ENCODE results near the gene KRTAP10-4.
"Not testable (repeated sequence)": the region's sequence is repeated elsewhere in the genome, so short reads cannot be mapped to it uniquely, and the experiment has no call there.

Gene KRTAP10-4

GRCh38 chr21:44573630-44574456 is at the start of gene KRTAP10-4:
Gene KRTAP10-4 (plus strand): TSS chr21:44573729. CDS start chr21:44573759, 30 bp downstream.
- peaks cover 16% of the 10 kb centered on the region for H3K4me1 Mint-ChIP-seq
- H3K36me3 Mint-ChIP-seq, H3K4me3 Mint-ChIP-seq, H3K9me3 Mint-ChIP-seq, H3K27ac Mint-ChIP-seq, ATAC-seq: not testable (repeated sequence)
- peak in 1 of 2 donors; percentile 32 for DNase-seq (ENCODE audit: low spot score in 2 of 2)

GRCh38 chr21:44524414-44525371 is 48.8 kb upstream of the KRTAP10-4 start:
- peak; percentile 54 for ATAC-seq

GRCh38 chr21:44525391-44526095 is 48.0 kb upstream of the KRTAP10-4 start:
- Mint-ChIP-seq H3K36me3 (no peaks in the 10 kb centered on the region), H3K4me1 (no peaks in the 10 kb centered on the region), H3K4me3 (no peak overlapping the region), H3K27ac (no peak overlapping the region), H3K9me3 (no peaks in the 10 kb centered on the region)
- ATAC-seq: no peak
- DNase-seq (ENCODE audit: low spot score in 2 of 2): no peak

More at GRCh38 chr21:44524414-44525371, 48.8 kb upstream of the KRTAP10-4 start:
- Mint-ChIP-seq H3K27ac (no peak overlapping the region), H3K9me3 (no peaks in the 10 kb centered on the region), H3K4me3 (no peak overlapping the region), H3K36me3 (no peaks in the 10 kb centered on the region), H3K4me1 (no peaks in the 10 kb centered on the region)
- DNase-seq (ENCODE audit: low spot score in 2 of 2): no peak

GRCh38 chr21:44526096-44526997 is 47.2 kb upstream of the KRTAP10-4 start:
- Mint-ChIP-seq H3K4me1 (no peaks in the 10 kb centered on the region), H3K27ac (no peak overlapping the region), H3K9me3 (no peaks in the 10 kb centered on the region), H3K36me3 (no peaks in the 10 kb centered on the region), H3K4me3 (no peak overlapping the region)
- ATAC-seq (no peak), DNase-seq (ENCODE audit: low spot score in 2 of 2) (no peak)

GRCh38 chr21:44527156-44527982 is 46.2 kb upstream of the KRTAP10-4 start:
- H3K4me3 Mint-ChIP-seq: no peak overlapping the region
- ATAC-seq (no peak), DNase-seq (ENCODE audit: low spot score in 2 of 2) (no peak)
- no peaks in the 10 kb centered on the region for H3K9me3 Mint-ChIP-seq
- H3K4me1 Mint-ChIP-seq: no peaks in the 10 kb centered on the region
- no peaks in the 10 kb centered on the region for H3K36me3 Mint-ChIP-seq
- H3K27ac Mint-ChIP-seq: no peak overlapping the region

- no peak overlapping the region for H3K4me3 Mint-ChIP-seq
- ATAC-seq: no peak
Observed at GRCh38 chr21:44527983-44528633, 45.4 kb upstream of the KRTAP10-4 start.

GRCh38 chr21:44528634-44528995 is 44.9 kb upstream of the KRTAP10-4 start:
- Mint-ChIP-seq H3K9me3 (no peaks in the 10 kb centered on the region), H3K36me3 (no peaks in the 10 kb centered on the region), H3K4me1 (no peaks in the 10 kb centered on the region), H3K4me3 (no peak overlapping the region), H3K27ac (no peak overlapping the region)
- DNase-seq (ENCODE audit: low spot score in 2 of 2): no peak
- no peak for ATAC-seq

More at GRCh38 chr21:44527983-44528633, 45.4 kb upstream of the KRTAP10-4 start:
- no peak overlapping the region for H3K27ac Mint-ChIP-seq
- H3K36me3 Mint-ChIP-seq: no peaks in the 10 kb centered on the region
- H3K4me1 Mint-ChIP-seq: no peaks in the 10 kb centered on the region
- no peaks in the 10 kb centered on the region for H3K9me3 Mint-ChIP-seq
- DNase-seq (ENCODE audit: low spot score in 2 of 2): no peak

- DNase-seq (ENCODE audit: low spot score in 2 of 2) (no peak), ATAC-seq (no peak)
- no peaks in the 10 kb centered on the region for H3K4me1 Mint-ChIP-seq
Observed at GRCh38 chr21:44529011-44529421, 44.5 kb upstream of the KRTAP10-4 start.

GRCh38 chr21:44529503-44530125 is 43.9 kb upstream of the KRTAP10-4 start:
- H3K4me3 Mint-ChIP-seq: no peak overlapping the region
- no peak overlapping the region for H3K27ac Mint-ChIP-seq
- no peaks in the 10 kb centered on the region for H3K9me3 Mint-ChIP-seq
- H3K4me1 Mint-ChIP-seq: no peaks in the 10 kb centered on the region
- no peak for DNase-seq (ENCODE audit: low spot score in 2 of 2)
- ATAC-seq: no peak
- no peaks in the 10 kb centered on the region for H3K36me3 Mint-ChIP-seq

More at GRCh38 chr21:44529011-44529421, 44.5 kb upstream of the KRTAP10-4 start:
- Mint-ChIP-seq H3K27ac (no peak overlapping the region), H3K4me3 (no peak overlapping the region), H3K36me3 (no peaks in the 10 kb centered on the region), H3K9me3 (no peaks in the 10 kb centered on the region)

GRCh38 chr21:44530221-44530902 is 43.2 kb upstream of the KRTAP10-4 start:
- DNase-seq (ENCODE audit: low spot score in 2 of 2): no peak
- Mint-ChIP-seq H3K4me3 (no peak overlapping the region), H3K9me3 (no peaks in the 10 kb centered on the region), H3K27ac (no peak overlapping the region), H3K36me3 (no peaks in the 10 kb centered on the region), H3K4me1 (no peaks in the 10 kb centered on the region)
- no peak for ATAC-seq

- Mint-ChIP-seq H3K4me3 (no peak overlapping the region), H3K4me1 (no peaks in the 10 kb centered on the region), H3K9me3 (no peaks in the 10 kb centered on the region), H3K36me3 (no peaks in the 10 kb centered on the region), H3K27ac (no peak overlapping the region)
- ATAC-seq: no peak
- no peak for DNase-seq (ENCODE audit: low spot score in 2 of 2)
Observed at GRCh38 chr21:44530903-44531605, 42.5 kb upstream of the KRTAP10-4 start.
